GM12873 (cell line): ENCODE measurements around the gene OTUB1.

ENCODE experiments used
- TF ChIP-seq, protein P1 (sequence below): IDR thresholded peaks from 2 replicates; pipeline ENCODE4 v1.5.1; 2012; ENCODE audit warnings: low read depth, mild to moderate bottlenecking, moderate library complexity, low read length, control low read depth; ENCODE audit not compliant: insufficient read depth; ENCODE audit errors: missing control alignments

Gene OTUB1

DNA sequence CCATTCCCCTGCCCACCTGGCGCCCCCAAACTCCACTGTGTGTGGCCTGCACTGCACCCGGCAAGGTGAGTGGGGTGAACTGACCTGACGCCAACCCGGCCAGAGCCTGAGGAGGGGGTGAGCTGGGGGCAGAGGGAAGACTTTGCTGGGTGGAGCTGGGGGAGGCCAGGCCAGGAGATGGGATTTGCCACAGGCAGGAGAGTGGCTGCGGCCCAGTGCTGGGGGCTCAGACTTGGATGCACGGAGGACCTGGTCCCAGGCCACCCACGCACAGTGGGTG lies 31.6 kb downstream of the OTUB1 start:
- TF ChIP-seq, protein P1, sequence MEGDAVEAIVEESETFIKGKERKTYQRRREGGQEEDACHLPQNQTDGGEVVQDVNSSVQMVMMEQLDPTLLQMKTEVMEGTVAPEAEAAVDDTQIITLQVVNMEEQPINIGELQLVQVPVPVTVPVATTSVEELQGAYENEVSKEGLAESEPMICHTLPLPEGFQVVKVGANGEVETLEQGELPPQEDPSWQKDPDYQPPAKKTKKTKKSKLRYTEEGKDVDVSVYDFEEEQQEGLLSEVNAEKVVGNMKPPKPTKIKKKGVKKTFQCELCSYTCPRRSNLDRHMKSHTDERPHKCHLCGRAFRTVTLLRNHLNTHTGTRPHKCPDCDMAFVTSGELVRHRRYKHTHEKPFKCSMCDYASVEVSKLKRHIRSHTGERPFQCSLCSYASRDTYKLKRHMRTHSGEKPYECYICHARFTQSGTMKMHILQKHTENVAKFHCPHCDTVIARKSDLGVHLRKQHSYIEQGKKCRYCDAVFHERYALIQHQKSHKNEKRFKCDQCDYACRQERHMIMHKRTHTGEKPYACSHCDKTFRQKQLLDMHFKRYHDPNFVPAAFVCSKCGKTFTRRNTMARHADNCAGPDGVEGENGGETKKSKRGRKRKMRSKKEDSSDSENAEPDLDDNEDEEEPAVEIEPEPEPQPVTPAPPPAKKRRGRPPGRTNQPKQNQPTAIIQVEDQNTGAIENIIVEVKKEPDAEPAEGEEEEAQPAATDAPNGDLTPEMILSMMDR: no peak

DNA sequence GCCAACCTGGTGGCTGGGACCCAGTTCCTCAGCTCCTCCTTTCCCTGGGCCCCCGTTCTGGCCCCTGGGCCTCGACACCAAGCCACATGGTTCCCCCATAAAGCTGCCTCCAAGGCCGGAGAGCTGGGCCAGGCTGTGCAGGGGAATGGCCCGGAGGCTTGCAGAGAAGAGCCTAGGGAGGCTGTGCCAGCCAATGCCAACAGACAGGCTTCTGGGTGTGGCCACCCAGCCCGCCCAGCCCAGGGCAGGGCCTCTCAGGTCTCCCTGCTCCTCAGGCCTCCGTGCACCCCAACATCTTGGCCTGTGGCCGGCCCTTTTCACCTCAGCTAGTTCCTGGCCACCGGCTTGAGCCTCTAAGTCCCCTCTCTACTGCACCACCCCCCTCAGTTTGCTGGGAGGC lies 32.1 kb downstream of the OTUB1 start:
- TF ChIP-seq, protein P1: no peak

GRCh38 chr11:64019106-64020037 lies 33.1 kb downstream of the OTUB1 start:
- TF ChIP-seq, protein P1: no peak

DNA sequence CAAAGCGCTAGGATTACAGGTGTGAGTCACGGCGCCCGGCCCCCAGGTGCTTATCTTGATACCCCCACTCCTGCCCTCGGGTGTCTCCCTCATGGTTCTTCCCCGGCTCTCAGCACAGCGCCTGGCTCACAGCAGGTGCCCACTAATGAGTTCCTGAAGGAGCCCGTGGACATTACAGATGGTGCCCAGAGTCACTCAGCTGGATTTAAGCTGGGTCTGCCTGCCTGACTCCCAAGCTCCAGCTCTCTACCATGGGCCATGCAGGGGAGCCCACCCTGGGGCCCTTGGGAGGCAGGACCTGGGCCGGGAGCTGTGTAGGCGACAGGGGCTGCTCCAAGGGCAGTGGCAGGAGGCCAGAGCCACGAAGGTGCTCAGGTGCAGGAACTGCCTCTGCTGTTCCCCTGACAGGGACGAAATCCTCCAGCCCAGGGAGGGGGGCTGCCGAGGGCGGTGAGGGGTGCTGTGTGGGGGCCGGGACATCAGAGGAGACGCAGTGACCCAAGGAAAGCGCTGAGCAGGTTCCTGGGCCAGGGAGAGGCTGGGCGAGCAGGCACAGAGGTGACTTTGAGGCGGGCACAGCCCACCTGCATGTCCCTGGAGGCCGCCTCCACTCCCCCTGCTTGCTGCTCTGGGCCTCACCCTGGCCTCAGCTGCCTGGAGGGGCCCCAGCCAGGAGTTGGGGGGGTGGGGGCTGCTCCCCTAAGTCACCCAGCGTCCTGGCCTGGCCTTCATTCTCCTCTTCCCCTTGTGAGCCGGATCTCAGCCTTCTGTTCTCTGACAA lies 34.9 kb downstream of the OTUB1 start:
- TF ChIP-seq, protein P1: no peak

DNA sequence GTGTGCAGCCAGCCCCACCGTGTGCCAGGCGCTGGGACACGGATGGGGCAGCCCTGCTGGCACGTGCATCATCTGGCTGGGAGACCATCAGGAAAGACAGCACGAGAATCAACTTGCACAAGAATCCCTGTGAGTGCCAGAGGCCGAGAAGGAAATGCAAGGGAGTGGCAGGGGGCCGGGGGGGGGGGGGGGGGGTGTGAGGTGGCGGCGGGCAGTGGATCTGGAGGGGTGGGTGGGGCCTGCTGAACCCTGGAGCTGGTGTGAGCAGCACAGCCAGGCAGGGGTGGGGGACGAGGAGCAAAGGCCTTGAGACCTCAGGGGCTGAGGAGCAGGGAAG lies 35.5 kb downstream of the OTUB1 start:
- TF ChIP-seq, protein P1: no peak

DNA sequence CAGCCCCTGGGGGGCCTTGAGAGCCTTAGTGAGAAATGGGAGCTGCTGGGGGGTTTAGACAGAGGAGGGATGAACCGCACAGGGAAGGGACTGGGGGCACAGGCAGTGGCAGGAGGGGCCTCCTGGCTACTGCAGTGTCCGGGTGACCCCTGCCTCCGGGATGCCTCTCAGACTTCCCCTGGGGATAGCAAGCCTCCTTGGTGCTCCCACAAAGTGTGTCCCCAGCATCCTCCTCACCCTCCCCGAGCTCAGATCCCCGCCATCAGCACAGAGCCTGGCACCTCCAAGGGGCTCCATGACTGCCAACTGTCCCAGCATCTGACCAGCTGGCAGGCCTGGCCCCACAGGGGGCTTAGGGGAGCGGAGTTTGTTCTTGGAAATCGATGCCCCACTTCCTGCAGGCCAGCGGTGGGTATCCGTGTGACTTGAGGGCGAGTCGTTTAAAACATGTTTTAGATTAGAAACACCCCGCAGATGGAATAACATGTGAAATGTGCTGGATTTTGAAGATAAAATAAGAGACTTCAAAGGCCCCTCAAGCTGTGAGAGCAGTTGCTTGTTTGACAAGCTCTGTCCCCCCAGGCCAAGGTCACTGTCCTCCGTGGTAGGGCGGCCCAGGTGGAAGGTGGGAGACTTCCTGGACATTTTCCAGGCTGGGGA lies 36.0 kb downstream of the OTUB1 start:
- TF ChIP-seq, protein P1: no peak
